ENCODE results near the gene PAX5. TPM values are rescaled to one million over a fixed set of nuclear protein-coding genes. Genes with fewer than 3 reads are reported as not detected.

PAX5 gene
- polyA plus RNA-seq, 3 donors, result 0.03 to 0.15 TPM; not detected in 1

- intact Hi-C loops (cut with micrococcal nuclease), result no loop called here
- H3K36me3 Mint-ChIP-seq, result no peaks in the 10 kb centered on the region
- no peaks in the 10 kb centered on the region for H3K36me3 ChIP-seq (replicated peaks in 1 of 2; ENCODE audit: control insufficient read depth in 1 of 2, insufficient read depth in 2 of 2, low read length in 2 of 2)
- H3K27me3 Mint-ChIP-seq (ENCODE audit: low read depth in 3 of 3), result peaks cover 0 to 1% (median 1%) of the 10 kb centered on the region in 3 donors
- no peak overlapping the region for H3K4me3 ChIP-seq (replicated peaks in 1 of 3; ENCODE audit: low read depth in 2 of 3, low read length in 3 of 3)
- H3K9ac ChIP-seq (ENCODE audit: insufficient read depth, low read length, poor library complexity, severe bottlenecking), result no peak overlapping the region
- no peak overlapping the region for H3K4me3 Mint-ChIP-seq
- no peak overlapping the region for H2AFZ ChIP-seq (ENCODE audit: insufficient read depth, low read depth, low read length, poor library complexity, severe bottlenecking)
- H3K9me3 Mint-ChIP-seq, result no peaks in the 10 kb centered on the region
- peak overlapping the region in 1 of 7 donors; percentile 28 for H3K27ac Mint-ChIP-seq
- H3K27me3 ChIP-seq (ENCODE audit: control insufficient read depth in 2 of 2, insufficient read depth in 2 of 2, low read length in 2 of 2), result no peaks in the 10 kb centered on the region
- H3K4me1 ChIP-seq (ENCODE audit: control insufficient read depth in 1 of 2, insufficient read depth in 2 of 2, low read length in 2 of 2), result no peaks in the 10 kb centered on the region
- no peaks in the 10 kb centered on the region for H4K20me1 ChIP-seq (ENCODE audit: insufficient read depth, low read length)
- no peaks in the 10 kb centered on the region for H3K79me2 ChIP-seq (ENCODE audit: insufficient read depth, low read length)
- H3K9me3 ChIP-seq (replicated peaks in 1 of 2; ENCODE audit: control insufficient read depth in 1 of 2, insufficient read depth in 1 of 2, low read length in 2 of 2), result no peaks in the 10 kb centered on the region
- no peak overlapping the region for H3K27ac ChIP-seq (ENCODE audit: low read depth in 1 of 2, low read length in 2 of 2)
- 92% methylated on average over 5 of the region's 15 CpGs for WGBS (ENCODE audit: insufficient coverage)
- H3K4me2 ChIP-seq (replicated peaks; ENCODE audit: extremely low read depth, low read length, poor library complexity, severe bottlenecking), result no peak overlapping the region
- no peaks in the 10 kb centered on the region for H3K4me1 Mint-ChIP-seq
- TF ChIP-seq, protein P1, sequence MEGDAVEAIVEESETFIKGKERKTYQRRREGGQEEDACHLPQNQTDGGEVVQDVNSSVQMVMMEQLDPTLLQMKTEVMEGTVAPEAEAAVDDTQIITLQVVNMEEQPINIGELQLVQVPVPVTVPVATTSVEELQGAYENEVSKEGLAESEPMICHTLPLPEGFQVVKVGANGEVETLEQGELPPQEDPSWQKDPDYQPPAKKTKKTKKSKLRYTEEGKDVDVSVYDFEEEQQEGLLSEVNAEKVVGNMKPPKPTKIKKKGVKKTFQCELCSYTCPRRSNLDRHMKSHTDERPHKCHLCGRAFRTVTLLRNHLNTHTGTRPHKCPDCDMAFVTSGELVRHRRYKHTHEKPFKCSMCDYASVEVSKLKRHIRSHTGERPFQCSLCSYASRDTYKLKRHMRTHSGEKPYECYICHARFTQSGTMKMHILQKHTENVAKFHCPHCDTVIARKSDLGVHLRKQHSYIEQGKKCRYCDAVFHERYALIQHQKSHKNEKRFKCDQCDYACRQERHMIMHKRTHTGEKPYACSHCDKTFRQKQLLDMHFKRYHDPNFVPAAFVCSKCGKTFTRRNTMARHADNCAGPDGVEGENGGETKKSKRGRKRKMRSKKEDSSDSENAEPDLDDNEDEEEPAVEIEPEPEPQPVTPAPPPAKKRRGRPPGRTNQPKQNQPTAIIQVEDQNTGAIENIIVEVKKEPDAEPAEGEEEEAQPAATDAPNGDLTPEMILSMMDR (IDR thresholded peaks at IDR 0.05), result no peak
- DNase-seq, result no peak
Observed at GRCh38 chr9:36839131-36839885, 194.8 kb downstream of the PAX5 start.

- no peaks in the 10 kb centered on the region for H3K9me3 ChIP-seq (replicated peaks in 1 of 2; ENCODE audit: control insufficient read depth in 1 of 2, insufficient read depth in 1 of 2, low read length in 2 of 2)
- Mint-ChIP-seq H3K27ac (no peak overlapping the region), H3K4me1 (no peaks in the 10 kb centered on the region), H3K36me3 (no peaks in the 10 kb centered on the region), H3K4me3 (no peak overlapping the region), H3K27me3 (ENCODE audit: low read depth in 3 of 3) (peaks cover 0 to 4% (median 1%) of the 10 kb centered on the region in 3 donors), H3K9me3 (no peaks in the 10 kb centered on the region)
- no peaks in the 10 kb centered on the region for H3K4me1 ChIP-seq (ENCODE audit: control insufficient read depth in 1 of 2, insufficient read depth in 2 of 2, low read length in 2 of 2)
- no peak for DNase-seq
- H3K27ac ChIP-seq (ENCODE audit: low read depth in 1 of 2, low read length in 2 of 2), result no peak overlapping the region
- intact Hi-C loops (cut with micrococcal nuclease), result no loop called here
- no peak overlapping the region for H3K4me3 ChIP-seq (replicated peaks in 1 of 3; ENCODE audit: low read depth in 2 of 3, low read length in 3 of 3)
- WGBS (ENCODE audit: insufficient coverage), result 91% methylated on average over 11 of the region's 17 CpGs
- TF ChIP-seq, protein P1 (IDR thresholded peaks at IDR 0.05), result no peak
- H3K9ac ChIP-seq (ENCODE audit: insufficient read depth, low read length, poor library complexity, severe bottlenecking), result no peak overlapping the region
- no peaks in the 10 kb centered on the region for H3K36me3 ChIP-seq (replicated peaks in 1 of 2; ENCODE audit: control insufficient read depth in 1 of 2, insufficient read depth in 2 of 2, low read length in 2 of 2)
- H4K20me1 ChIP-seq (ENCODE audit: insufficient read depth, low read length), result no peaks in the 10 kb centered on the region
- H3K4me2 ChIP-seq (replicated peaks; ENCODE audit: extremely low read depth, low read length, poor library complexity, severe bottlenecking), result no peak overlapping the region
- H3K79me2 ChIP-seq (ENCODE audit: insufficient read depth, low read length), result no peaks in the 10 kb centered on the region
- H2AFZ ChIP-seq (ENCODE audit: insufficient read depth, low read depth, low read length, poor library complexity, severe bottlenecking), result no peak overlapping the region
- no peaks in the 10 kb centered on the region for H3K27me3 ChIP-seq (ENCODE audit: control insufficient read depth in 2 of 2, insufficient read depth in 2 of 2, low read length in 2 of 2)
Observed at GRCh38 chr9:36837431-36838405, 196.3 kb downstream of the PAX5 start.
